H1 (cell line): Measurements from ENCODE around the gene GPSM1.

ENCODE experiments used
- BACH1 ChIP-seq: IDR thresholded peaks from 2 replicates; pipeline ENCODE4 v1.6.1; 2012; ENCODE audit warnings: low read length, improper control_type of control experiment
- BRCA1 ChIP-seq: IDR thresholded peaks from 2 replicates; pipeline ENCODE4 v1.6.1; 2012; ENCODE audit warnings: low read depth, low read length, improper control_type of control experiment
- CREB1 ChIP-seq: IDR thresholded peaks from 2 replicates; pipeline ENCODE4 v1.6.1; 2012; ENCODE audit warnings: inconsistent platforms
- CTCF ChIP-seq, 3 experiments: IDR thresholded peaks; 1 replicate in 2 of 3; 2 replicates in 1 of 3; pipeline versions ENCODE4 v1.5.1 to v1.6.1; 2011; ENCODE audit warnings: low read length in 3 of 3, mild to moderate bottlenecking in 3 of 3, inconsistent platforms in 2 of 3, low read depth in 1 of 3, moderate library complexity in 1 of 3; ENCODE audit not compliant: insufficient read depth in 1 of 3; ENCODE audit errors: control extremely low read depth in 1 of 3
- EP300 ChIP-seq, 2 experiments: IDR thresholded peaks; 1 replicate in 1 of 2; 2 replicates in 1 of 2; pipeline ENCODE4 v1.6.1; 2011 to 2012; ENCODE audit warnings: low read depth in 2 of 2, low read length in 2 of 2, mild to moderate bottlenecking in 2 of 2, borderline replicate concordance in 1 of 2, inconsistent platforms in 1 of 2, moderate library complexity in 1 of 2
- EZH2 ChIP-seq: fragments of 200-600 bp; sonication (generic); IDR thresholded peaks from 2 replicates; pipeline ENCODE4 v1.7.1; 2012; ENCODE audit warnings: low read depth, mild to moderate bottlenecking, moderate library complexity, low read length, inconsistent platforms; ENCODE audit not compliant: severe bottlenecking
- POLR2A ChIP-seq, 2 experiments: IDR thresholded peaks; 1 replicate in 1 of 2; 2 replicates in 1 of 2; pipeline ENCODE4 v1.6.1; 2011; ENCODE audit warnings: low read depth in 2 of 2, low read length in 2 of 2, mild to moderate bottlenecking in 2 of 2; ENCODE audit errors: control extremely low read depth in 1 of 2
- SUZ12 ChIP-seq: fragments of 200-600 bp; sonication (generic); IDR thresholded peaks from 2 replicates; pipeline ENCODE4 v1.6.1; 2012; ENCODE audit warnings: mild to moderate bottlenecking, inconsistent platforms, low read length, moderate library complexity, mixed read lengths
- YY1 ChIP-seq: IDR thresholded peaks from 2 replicates; pipeline ENCODE4 v1.6.1; 2011; ENCODE audit warnings: low read depth, mild to moderate bottlenecking, low read length
- ZNF274 ChIP-seq: IDR thresholded peaks from 2 replicates; pipeline ENCODE4 v1.7.0; 2012; ENCODE audit warnings: low read length, borderline replicate concordance; ENCODE audit errors: extremely low read depth

GRCh38 chr9:136383436-136383835, 56.1 kb downstream of the GPSM1 start:
- TF ChIP-seq CTCF (IDR thresholded peaks at IDR 0.05; ENCODE audit: control extremely low read depth in 1 of 3, insufficient read depth in 1 of 3, low read depth in 1 of 3, low read length in 3 of 3): no peak
- no peak for TF ChIP-seq SUZ12
- TF ChIP-seq BRCA1: no peak
- no peak for TF ChIP-seq YY1
- TF ChIP-seq EZH2: no peak
- TF ChIP-seq POLR2A (IDR thresholded peaks at IDR 0.05; ENCODE audit: control extremely low read depth in 1 of 2, low read depth in 2 of 2, low read length in 2 of 2): no peak
- TF ChIP-seq CREB1: no peak
- TF ChIP-seq BACH1: no peak
- no peak for TF ChIP-seq ZNF274
- TF ChIP-seq EP300 (IDR thresholded peaks at IDR 0.05; ENCODE audit: borderline replicate concordance in 1 of 2, low read depth in 2 of 2, low read length in 2 of 2): no peak
